ENCODE measurements around the gene PFDN2.

DNA sequence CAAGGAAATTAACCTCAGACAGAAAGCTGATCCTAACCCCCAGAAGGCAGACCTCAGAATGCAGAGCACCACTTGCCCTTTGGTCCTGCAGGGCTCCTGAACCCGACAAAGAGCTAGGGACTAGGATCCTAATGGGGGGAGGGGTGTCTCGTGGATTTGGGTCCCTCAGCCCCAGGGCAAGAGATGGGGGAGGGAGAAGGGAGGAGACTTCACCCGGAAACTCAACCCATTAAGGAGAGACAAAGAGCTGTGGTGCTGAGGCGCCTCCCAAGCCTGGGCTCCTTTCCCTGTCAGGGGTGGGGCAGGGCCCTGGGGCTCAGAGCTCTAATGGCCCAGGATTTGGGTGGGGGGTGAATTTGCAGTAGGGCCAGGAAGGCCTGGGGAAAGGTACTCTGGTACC, 31.4 kb downstream of the PFDN2 start:
- TF ChIP-seq HDGF (IDR thresholded peaks at IDR 0.05; ENCODE audit: borderline replicate concordance) (no peak), FOXK2 (IDR thresholded peaks at IDR 0.05) (no peak), NFRKB (IDR thresholded peaks at IDR 0.05) (no peak), ARNT (IDR thresholded peaks at IDR 0.05) (no peak), ELF4 (IDR thresholded peaks at IDR 0.05) (no peak), SP1 (IDR thresholded peaks at IDR 0.05) (no peak), TARDBP (IDR thresholded peaks at IDR 0.05) (no peak), SUZ12 (IDR thresholded peaks at IDR 0.05) (no peak), ZNF384 (IDR thresholded peaks at IDR 0.05) (no peak), BHLHE40 (IDR thresholded peaks at IDR 0.05; ENCODE audit: borderline replicate concordance) (no peak), FOXA1 (IDR thresholded peaks at IDR 0.05) (no peak)
- TF ChIP-seq, protein P1, sequence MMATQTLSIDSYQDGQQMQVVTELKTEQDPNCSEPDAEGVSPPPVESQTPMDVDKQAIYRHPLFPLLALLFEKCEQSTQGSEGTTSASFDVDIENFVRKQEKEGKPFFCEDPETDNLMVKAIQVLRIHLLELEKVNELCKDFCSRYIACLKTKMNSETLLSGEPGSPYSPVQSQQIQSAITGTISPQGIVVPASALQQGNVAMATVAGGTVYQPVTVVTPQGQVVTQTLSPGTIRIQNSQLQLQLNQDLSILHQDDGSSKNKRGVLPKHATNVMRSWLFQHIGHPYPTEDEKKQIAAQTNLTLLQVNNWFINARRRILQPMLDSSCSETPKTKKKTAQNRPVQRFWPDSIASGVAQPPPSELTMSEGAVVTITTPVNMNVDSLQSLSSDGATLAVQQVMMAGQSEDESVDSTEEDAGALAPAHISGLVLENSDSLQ (IDR thresholded peaks at IDR 0.05) = no peak
